IPS DF 4.7 (cell line): ENCODE measurements around the gene SREBF2.

Experiments
- DNase-seq: peaks from one replicate; pipeline ENCODE4 v3.0.0-alpha.2; 2013; ENCODE audit warnings: low spot score; ENCODE audit errors: extremely low read depth

The SREBF2 gene

DNA sequence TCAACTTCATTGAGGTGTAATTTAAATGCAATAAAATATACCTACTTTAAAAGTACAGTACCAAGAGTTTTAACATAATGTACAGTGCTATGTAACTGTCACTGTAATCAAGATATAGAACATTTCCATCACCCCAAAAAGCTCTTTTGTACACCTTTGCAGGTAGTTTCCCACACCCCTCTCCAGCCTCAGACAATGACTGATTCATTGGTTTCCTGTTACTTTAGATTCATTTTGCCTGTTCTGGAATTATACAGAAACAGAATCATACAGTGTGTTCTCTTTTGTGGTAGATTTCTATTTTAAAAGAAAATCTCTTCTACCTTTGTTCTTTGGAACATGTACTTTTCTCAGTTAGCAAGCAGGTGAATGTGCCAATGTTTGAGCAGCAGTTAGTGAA lies 43.8 kb downstream of the SREBF2 start:
- no peak for DNase-seq

DNA sequence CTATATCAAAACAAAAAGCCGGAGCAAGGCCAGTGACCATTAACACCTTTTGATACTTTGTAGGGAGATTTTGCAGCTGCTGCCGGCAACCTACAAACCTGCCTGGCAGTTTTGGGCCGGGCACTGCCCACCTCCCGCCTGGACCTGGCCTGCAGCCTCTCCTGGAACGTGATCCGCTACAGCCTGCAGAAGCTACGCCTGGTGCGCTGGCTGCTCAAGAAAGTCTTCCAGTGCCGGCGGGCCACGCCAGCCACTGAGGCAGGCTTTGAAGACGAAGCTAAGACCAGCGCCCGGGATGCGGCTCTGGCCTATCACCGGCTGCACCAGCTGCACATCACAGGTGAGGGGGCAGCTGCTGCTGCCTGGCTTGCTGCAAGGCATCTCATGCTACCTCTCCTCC lies 47.7 kb downstream of the SREBF2 start:
- no peak for DNase-seq

DNA sequence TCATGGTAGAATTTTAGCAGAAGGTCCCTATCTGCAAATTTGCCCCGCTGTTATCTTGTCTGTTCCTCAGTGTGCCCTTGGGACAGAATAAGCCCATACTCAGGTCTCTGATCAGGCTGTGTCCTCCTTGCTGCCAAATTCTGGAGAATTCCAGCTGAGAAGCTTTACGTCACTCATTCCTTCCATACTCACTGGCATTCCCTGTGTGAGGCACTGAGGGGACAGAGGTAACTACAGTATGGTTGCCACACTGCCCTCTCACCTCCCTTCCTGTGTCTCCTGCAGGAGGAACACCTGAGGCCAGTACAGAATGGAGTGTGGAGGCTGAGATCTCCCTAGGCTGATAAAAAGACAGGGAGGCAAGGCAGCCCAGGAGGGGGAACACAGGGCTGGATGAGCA lies 50.5 kb downstream of the SREBF2 start:
- no peak for DNase-seq

DNA sequence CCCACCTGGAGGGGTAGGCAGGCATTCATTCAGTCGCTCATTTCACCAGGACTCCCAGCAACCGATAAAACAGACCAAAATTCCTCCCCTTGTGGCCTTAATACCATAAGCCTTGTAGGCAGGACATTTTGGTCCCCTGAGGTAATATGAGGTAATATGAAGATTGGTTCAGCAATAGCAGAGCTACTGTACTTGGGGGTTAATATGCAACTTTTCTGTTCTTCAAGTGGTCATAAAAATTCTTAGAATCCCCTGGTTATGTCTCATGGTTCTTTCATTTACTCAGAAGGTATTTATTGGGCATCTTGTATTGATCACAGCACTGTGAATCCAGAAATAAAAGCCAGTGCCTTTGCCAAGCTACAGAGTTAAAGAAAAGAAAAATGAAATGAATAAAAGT lies 52.2 kb downstream of the SREBF2 start:
- DNase-seq: no peak

DNA sequence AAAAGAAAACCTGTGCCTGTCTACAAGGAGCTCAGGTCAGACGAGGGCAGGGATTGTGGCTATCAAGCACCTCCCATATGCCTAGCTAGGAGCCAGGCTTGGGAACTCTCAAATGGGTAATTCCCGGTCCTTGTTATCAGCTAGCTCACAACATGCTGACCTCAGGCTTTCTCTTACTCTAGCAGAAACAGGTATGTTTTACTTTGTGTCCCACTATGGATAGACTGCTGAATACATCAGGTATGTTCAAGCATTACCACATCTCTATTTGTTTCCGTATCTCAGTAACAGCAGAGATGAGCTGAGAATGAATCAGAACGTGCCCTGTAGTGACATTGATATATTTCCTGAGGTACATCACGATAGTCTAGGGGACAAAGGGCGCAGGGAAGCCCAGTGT lies 52.6 kb downstream of the SREBF2 start:
- DNase-seq: no peak

DNA sequence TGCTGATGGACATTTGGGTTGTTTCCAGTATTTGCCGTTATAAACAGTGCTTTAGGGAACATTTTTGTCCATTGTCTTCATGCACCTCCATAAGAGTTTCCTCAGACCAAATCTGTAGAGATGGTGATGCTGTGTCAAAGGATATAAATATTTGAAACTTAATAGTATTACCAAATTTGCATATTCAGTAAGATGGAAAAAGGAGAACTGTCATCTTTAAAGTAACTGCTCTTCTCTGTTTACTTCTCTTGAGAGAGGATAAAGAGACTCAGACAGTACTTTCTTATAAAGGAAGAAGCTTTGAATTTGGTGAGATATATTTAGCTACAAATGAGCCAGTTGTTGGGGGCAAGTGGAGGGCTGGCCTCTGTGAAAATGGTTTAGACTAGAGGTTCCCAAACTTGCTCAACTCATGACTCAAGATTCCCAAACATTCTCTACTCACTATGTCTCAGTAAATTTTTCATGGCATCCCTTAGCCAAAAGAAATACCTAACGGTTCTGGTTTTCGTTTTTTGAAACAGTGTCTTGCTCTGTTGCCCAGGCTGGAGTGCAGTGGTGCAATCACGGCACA lies 55.8 kb downstream of the SREBF2 start:
- DNase-seq: no peak

DNA sequence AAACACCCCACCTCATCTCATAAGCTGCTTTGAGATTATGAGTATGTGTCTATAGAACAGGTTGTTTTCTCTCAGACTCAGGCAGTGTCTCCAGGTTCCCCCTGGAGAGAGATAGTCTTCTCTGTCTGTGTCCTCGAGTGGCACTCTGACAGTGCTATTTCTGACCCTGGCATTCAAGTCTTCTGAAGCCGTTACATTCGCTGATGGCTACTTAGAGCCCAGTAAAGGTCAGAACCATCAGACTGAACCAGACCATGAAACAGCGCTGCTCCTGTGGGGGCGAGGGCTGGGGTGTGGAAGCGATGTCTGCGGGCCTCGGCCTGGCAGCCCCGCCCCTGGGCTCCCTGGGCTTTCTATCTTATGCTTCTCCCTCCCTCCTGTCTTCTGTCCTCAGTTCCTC lies 58.5 kb downstream of the SREBF2 start:
- no peak for DNase-seq

DNA sequence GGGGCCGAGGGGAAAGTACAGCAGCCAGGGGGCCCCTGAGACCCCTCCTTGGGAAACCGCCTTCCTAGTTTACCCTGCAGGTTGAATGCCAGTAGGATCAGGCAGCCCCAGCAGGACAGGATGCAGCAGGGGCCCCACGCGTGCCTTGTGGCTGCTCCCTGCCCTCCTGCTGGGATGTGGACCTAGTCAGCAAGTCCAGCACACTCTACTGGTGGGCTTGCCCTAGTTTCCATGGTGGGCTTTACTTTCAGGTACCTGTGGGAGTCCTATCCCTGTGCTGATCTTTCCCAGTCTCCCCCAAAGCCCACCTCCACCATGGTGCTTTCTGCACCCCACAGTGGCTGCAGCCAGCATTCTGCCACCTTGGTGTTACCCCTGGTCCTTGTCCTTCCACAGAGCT lies 59.8 kb downstream of the SREBF2 start:
- DNase-seq: no peak

DNA sequence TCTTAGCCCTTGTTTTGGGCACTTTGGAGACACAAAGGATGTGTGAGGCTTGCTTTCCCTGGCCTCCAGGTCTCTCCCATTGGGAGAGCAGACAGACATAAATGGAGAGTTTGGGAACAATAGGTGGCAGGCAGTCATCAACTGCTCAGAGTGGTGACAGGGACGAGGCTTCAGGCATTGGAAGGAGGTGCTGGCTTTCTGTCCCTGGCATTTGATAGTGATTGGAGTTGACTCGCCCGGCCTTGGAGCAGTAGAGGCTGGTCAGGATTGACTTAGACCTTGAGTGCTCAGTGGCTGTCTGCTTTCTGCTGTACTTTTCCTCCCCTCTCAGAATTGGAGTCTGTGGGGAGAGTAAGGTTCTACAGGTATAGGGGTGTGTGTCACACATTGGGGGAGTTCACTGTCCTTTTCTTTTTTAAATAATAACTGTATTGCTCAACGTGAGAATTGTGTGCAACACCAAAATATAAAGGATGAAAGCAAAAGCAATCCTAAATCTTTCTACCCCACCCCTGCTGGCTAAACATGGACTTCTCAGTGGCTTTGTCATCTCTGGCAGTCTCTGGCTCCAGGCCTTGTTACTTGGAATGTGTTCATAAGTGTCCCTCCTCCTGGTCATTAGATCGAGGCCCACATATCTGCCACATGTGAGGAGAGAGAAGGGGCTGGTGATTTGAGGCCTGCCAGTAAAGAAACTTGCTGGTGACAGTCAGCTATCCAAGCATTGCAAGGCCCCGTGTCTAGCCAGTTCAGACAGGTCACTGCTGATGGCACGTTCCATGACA lies 60.9 kb downstream of the SREBF2 start:
- DNase-seq: no peak

DNA sequence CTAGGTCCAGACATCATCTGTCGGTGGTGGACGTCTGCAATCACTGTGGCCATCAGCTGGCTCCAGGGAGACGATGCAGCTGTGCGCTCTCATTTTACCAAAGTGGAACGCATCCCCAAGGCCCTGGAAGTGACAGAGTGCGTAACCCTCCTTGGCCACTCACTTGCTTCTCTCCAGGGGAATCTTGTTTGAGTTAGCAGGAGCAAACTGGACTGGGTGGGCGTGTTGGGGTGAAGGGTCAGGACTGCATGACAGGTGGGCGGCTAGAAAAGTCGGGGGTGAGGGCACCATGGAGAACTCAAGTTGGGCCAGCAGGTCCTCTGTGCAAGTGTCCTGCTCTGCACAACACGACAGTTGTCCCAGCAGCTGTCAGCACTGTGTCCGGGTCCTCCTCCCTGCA lies 65.7 kb downstream of the SREBF2 start:
- DNase-seq: no peak

DNA sequence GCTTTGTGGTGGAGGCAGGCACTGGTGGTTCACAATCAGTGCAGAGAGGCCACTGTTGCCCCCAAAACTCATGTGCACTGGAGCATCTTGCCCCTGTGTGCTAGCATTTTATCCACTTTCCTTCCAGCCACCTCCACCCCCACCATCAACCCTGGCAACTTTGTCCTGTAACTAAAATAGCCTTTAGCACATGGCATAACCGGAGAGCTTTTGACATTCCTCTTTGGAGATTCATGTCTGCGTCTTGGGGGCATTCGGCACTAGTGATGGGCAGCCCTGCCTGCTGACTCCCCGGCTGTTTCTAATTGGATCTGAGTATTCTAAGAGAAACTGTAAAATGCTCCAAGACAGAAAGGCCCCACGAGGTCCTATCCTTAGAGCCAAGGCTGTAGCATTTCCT lies 66.2 kb downstream of the SREBF2 start:
- DNase-seq: no peak

DNA sequence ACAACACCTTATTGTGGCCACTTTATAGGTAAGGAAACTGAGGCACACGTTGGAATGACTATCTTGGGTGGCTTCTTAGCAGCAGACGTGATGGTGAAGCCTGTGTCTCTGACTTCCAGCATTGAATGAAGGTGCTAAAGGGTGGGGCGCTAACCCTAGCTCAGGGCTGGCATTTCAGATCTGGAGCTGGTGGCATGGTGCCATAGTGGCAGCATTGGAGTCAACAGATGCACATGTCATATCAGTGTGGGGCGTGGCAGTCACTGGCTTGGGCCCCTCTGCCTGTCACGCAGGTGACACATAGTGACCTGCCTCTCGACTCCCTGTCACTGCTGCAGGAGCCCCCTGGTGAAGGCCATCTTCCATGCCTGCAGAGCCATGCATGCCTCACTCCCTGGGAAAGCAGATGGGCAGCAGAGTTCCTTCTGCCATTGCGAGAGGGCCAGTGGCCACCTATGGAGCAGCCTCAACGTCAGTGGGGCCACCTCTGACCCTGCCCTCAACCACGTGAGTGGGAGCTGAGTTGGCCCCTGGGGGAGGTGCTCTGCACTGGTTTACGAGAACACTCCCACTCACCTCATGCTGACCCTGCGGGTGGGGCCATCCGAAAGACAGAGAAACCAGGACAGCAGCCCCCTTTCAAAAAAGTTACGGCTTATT lies 67.2 kb downstream of the SREBF2 start:
- DNase-seq: no peak

DNA sequence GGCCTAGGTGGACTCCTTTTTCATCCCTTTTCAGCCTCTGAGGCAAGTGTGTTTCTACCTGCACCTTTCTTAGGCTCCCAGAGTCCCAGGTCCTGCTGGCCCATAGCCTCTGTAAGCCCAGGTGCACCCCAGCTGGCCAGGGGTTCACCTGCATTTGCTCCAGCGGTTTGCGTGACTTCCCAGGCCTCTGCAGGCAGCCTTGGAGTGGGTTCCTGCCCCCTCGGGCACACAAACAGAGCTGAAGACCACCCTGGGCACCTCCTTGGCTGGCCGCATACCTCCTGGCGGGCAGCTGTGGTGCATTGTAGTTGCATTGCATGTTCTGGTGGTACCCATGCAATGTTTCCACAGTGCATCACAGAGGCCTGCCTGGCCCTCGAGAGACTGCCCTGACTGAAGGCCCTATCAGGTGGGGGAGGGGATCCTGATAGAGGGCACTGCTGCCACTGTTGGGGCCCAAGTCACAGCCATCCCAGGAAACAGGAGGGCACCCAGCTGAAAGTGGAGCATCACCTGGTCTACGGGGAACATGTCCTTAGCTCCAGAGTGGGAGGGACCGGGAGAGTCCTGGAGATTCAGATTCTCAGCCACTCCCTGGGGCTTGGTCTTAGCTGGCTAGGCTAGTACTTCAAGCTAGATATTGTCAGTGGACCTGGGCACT lies 67.9 kb downstream of the SREBF2 start:
- DNase-seq: no peak

DNA sequence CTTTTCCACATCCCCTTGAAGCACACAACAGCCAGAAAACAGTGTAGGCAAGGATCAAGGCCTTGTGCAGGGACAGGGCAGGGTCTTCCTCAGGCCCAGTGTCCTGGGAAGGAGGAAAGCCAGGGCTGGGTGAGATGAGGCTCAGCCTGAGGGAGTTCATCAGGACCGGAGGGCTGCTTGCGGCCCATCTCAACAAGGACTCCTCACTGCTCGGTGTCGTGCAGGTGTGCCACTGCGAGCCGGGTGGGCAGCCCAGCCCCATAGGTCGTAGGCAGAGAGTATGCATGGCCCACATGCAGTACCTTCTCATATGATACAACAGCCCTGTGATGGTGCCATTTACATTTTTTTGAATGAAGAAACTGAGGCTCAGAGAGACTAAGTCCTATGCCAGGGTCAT lies 69.1 kb downstream of the SREBF2 start:
- no peak for DNase-seq

DNA sequence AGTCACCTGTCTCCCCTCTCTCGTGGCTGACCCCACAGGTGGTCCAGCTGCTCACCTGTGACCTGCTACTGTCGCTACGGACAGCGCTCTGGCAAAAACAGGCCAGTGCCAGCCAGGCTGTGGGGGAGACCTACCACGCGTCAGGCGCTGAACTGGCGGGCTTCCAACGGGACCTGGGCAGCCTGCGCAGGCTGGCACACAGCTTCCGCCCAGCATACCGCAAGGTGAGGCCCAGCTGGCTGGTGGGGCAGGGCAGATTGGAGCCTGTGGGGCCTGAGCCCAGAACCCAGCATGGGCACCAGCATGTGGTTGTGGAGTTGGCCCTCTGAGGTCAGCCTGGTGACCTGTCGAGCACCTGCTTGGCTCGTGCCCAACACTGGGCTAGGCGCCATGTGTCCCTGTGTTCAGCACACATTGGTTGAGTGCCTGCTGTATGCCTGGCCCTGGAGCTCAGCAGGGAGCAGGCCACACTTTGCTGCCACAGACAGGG lies 70.1 kb downstream of the SREBF2 start:
- no peak for DNase-seq

DNA sequence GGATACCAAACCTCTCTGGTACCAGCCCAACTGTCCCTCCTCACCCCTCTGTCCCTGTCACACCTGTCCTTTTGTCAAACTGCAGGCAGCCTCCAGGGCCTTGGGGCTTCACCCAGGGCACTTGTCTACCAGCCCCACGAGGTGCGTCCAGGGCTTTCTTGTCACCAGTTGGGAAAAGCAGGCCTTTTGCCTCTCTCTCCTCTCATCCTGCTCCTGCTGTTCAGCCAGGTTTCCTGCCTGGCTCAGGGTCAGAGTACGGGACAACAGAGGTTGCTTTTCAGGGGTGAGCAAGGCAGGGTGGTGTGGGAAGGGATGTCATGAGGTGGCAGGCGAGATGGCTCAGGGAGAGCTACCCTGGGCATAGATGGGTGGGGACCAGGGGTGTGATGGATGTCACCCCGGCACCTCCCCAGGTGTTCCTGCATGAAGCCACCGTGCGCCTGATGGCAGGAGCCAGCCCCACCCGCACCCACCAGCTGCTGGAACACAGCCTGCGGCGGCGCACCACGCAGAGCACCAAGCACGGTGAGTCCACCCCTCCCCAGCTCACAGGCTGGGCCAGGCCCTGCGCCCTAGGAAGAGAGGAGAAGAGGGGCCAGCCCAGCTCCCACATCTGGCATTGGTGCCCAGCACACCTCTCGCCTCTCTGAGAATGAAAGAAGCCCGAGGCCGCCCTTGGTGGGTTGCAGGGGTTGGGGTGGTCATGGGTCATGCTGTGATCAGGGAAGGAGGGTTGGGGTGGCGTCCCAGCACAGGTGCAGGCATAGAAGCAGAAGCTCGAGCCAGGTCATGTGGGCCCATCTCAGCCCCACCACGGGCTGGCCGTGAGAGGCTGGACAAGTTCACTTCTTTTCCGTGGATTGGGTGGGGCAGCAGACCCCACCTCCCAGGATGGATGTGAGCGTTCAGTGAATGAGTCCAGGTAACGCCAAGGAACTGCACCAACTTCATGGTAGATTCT lies 71.8 kb downstream of the SREBF2 start:
- DNase-seq: no peak

DNA sequence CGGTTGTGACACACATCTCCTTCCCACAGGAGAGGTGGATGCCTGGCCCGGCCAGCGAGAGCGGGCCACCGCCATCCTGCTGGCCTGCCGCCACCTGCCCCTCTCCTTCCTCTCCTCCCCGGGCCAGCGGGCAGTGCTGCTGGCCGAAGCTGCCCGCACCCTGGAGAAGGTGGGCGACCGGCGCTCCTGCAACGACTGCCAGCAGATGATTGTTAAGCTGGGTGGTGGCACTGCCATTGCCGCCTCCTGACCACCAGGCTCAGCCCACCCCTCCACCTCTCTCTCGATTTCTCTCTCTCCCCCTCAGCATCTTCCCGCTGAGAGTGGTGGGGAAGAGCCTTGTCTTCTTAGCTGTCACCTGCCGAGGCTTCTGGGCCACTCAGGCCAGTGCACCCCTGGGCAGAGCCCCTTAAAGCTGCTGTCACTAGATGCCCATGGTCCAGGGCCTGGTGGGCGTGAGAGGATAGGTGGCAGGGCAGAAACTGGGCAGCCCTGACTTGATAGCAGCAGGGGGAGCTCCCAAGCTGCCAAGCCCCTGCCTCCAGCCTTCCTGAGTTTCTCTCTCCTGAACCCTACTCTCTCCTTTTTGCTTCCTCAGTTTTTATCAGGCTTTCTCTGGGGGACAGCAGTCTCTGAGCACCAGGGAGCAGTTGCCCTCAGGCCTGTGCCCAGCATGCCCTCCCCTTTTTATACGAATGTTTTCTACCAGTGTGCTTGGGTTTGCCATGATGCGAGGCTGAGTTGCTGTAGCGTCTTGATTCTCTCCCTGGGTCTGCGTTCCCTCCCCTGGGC lies 72.7 kb downstream of the SREBF2 start:
- DNase-seq: no peak

DNA sequence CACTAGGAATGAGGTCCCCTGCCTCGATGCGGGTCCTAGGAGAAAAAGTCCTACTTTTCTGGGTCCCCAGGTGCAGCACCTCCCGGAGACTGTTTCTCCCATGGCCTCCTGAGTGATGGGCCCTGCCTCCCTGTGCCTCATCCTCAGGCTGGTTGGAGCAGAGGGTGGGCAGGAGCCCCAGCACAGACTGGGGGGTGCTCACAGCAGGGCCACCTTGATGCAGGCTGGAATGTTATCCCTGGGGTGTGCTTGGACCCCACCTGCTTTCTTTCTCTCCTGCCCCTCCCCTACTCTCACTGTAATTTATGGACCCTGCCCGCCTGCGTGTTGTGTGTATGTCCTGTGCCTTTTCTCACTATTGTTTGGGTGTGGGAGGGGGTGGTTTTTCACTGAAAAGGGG lies 73.9 kb downstream of the SREBF2 start:
- no peak for DNase-seq

DNA sequence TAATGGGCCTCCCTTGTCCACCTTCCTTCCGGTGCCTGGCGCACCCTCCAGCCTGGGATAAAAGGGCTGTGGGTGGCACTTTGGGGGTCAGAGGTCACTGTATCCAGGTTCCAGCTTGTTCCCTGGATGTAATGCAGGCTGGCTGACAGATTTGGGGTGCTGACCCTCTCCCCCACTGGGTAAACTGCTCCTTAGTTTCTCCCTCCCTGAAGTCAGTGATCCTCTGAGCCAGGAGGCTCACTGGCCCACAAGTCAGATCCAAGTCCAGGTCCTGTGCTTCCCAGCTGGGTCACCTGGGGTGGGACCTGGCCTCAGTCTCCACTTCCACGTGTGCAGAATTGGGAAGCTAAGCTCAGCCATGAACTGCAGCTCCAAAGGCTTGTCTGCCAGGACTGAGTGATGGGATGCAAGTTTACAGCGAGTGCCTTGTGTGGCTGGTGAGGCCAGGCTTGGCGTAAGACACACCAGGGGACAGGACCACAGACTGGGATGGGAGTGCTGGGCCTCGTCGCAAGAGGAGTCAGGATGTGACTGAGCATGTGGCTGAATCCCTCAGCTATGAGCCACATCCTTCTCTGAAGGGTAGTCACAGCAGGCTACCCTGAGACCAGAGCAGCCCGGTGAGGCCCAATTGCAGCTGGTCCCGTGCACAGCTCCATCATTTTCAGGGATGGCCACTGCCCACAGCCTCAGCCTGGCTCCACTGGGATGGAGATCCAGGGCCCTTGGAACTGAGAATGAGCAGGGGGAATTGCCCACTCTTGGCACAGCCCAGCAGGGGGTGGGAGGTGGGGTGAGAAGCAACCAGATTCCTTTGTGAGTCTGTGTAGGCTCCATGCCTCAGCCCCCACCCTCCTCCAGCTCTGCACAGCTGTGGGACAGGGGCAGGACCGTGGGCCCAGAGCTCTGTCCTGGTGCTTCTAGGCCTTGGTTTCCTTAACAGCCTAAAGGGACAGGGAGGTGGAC lies 74.8 kb downstream of the SREBF2 start:
- no peak for DNase-seq
